GM18858 (cell line): ENCODE measurements around the gene KRT20.
"Not testable (repeated sequence)": the region's sequence is repeated elsewhere in the genome, so short reads cannot be mapped to it uniquely, and the experiment has no call there.

Experiments used
- ATAC-seq: cut with Tn5 transposase; IDR thresholded peaks from one replicate; pipeline ENCODE4 v1.9.1; 2021; ENCODE audit not compliant: unreplicated experiment

The KRT20 gene

GRCh38 chr17:40900809-40901356 lies 15.8 kb upstream of the KRT20 start:
- no peak for ATAC-seq

GRCh38 chr17:40896916-40897455 lies 11.9 kb upstream of the KRT20 start:
- ATAC-seq, result no peak

GRCh38 chr17:40895106-40895730 lies 10.2 kb upstream of the KRT20 start:
- ATAC-seq, result no peak

- ATAC-seq, result no peak
These were observed 3.2 kb upstream of the KRT20 start for GRCh38 chr17:40888196-40888720.

DNA sequence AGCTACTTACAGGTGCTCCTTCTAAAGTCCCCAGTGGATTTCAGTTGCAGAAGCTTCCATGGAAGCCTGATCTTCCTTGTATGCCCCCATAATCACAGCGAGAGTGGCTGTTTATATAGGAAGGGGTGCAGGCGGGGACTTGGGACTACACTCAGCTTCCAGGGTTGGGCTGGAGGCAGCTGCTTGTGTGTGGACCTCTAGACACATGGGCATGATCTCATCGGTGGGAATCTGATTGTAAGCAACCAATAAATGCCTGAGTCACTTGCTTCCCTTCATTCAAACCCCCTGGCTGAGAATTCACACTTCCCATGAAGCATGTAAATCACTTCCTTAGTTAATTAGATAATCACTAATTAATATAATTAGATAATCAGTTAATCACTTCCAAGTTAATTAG lies 1.0 kb upstream of the KRT20 start:
- ATAC-seq, result no peak

DNA sequence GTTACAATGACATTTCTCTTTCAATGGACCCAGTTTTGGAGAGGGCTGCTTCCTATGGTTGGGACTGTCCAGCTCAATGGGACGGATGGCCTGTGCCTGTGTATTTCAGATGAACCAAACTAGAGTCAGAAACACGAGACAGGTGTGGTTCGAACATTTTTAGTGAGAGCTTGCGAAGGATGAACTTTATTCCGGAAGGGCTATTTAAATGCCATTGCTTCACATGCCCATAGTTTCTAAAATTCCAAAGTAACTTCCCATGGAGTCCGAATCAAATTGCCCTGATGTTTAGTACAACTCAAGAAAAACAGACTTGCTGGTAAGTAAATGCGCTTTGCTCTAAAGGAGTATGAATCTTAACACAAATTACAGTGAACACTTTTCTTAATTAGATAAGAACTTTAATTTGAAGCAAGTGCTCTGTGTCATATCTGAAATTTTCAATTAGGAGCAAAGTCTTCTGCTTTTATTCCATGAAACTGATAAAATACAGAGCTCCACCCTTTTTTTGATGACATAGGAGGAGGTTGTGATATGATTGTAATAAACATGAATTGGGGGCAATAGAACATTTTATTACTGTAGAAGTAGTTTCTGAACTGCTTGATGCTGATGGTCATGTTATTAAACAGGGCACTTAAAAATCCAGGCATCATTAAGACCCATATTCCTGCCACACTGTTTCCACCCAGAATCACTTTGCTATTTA lies 1.3 kb downstream of the KRT20 start:
- ATAC-seq, result no peak

- ATAC-seq, result no peak
These were observed 2.0 kb downstream of the KRT20 start for GRCh38 chr17:40883031-40883430.

DNA sequence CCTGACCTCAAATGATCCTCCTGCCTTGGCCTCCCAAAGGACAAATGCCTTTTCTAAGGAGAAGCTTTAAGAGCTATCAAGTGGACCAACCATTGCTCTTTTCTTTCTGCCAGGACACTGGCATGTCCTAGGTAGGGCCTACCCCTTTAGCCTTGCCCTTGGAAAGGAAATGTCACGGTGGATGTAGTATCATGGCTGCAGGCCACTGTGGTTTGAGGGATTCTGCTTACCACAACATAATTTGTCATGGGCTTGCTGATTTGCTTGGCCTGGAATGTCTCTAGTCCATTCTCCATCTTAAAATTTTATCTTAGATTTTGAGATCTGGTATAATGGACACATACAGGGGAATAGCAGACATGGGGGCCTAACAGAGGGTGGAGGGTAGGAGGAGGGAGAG lies 6.0 kb downstream of the KRT20 start:
- no peak for ATAC-seq

- ATAC-seq, result no peak
These were observed 7.0 kb downstream of the KRT20 start for GRCh38 chr17:40878044-40878443.

DNA sequence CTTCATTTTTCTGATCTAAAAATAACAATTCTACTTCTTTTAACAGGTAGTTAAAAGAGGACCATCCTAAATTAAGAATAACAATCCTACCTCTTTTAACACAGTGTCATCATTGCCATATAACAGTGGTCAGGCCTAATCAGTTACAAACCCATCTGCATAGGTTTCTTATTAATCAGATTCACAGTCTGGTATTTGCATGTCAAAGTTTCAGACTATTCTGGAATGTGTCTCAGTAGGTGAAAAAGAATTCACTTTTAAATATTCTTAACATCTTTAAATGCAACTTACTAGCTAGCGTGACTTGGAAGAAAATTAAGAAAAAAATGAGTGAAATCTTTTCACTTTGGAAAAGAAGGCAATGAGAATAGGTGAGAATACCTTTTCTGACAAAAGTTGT lies 11.2 kb downstream of the KRT20 start:
- ATAC-seq, result no peak

DNA sequence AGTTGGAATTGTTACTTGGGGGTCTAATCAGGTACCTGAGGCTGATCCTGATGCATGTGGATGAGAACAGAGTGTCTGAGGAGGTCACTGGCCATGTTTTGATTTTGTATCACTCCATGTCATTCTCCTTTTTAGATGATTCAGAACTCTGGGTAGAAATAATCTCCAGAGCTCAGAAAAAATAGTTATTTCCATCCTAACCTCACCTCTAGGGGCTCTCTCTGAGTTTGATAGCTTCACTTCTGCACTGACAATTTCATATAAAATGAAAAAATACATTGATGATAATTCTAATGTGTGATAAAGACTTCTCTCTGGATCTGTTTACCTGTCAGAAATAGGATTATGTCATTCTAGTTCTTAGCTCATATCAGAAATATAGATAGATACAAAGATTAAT lies 11.8 kb downstream of the KRT20 start:
- ATAC-seq, result no peak

DNA sequence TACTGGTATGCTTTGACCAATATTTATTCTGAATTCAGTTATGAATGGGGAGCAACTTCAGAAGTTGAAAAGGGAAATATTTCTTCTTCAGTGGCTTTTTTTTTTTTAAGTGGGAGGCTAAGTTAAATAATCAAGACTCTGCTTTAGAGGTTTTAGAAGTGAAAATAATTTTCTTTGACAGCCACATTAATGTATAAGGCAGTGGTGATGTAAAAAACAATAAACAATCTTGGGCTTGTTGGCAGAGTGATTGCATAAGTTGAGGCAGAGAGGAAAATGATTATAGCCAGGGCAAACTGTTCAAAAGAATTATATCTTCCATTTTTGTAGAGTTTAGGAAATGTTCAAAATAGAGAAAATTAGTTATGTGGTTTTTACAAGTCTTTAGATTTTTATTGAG lies 12.6 kb downstream of the KRT20 start:
- no peak for ATAC-seq

- ATAC-seq, result no peak
These were observed 13.7 kb downstream of the KRT20 start for GRCh38 chr17:40871316-40871715.

GRCh38 chr17:40870136-40870535 lies 14.9 kb downstream of the KRT20 start:
- no peak for ATAC-seq

GRCh38 chr17:40866838-40867237 lies 18.2 kb downstream of the KRT20 start, which contains the start of gene KRT12:
Gene KRT12, minus strand, starts transcription at chr17:40867223. Its CDS starts 37 bp downstream, at chr17:40867186.
- no peak for ATAC-seq

- ATAC-seq, result no peak
These were observed 20.2 kb downstream of the KRT20 start for GRCh38 chr17:40864661-40865390.

- ATAC-seq, result no peak
These were observed 21.9 kb downstream of the KRT20 start for GRCh38 chr17:40862985-40863733.

DNA sequence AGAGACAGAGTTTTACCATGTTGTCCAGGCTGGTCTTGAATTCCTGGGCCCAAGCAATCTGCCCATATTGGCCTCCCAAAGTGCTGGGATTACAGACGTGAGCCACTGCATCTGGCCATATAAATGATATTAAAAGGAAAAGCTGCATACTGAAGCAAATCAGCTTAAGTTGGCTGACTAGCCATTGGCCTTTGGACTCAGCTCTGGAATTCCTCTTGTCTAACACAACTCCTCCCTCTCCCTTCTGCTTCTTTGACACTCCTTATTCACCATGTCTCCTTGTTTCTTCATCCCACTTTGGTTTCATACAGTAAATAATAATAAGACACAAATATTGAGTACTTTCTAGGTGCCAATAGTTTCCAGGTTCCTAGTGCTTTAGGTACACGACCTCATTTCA lies 25.5 kb downstream of the KRT20 start:
- no peak for ATAC-seq

GRCh38 chr17:40858667-40859066 lies 26.4 kb downstream of the KRT20 start:
- ATAC-seq, result not testable (repeated sequence)

- ATAC-seq, result no peak
These were observed 27.5 kb downstream of the KRT20 start for GRCh38 chr17:40857535-40857934.
